Glutamatergic neuron (in vitro differentiated cells): ENCODE measurements around the gene VSTM1. TPM values are rescaled to one million over a fixed set of nuclear protein-coding genes. Genes with fewer than 3 reads are reported as not detected.

Experiments used
- DNase-seq: peaks from one replicate; pipeline ENCODE4 v3.0.0; 2022
- H3K27ac Mint-ChIP-seq: one replicate; pipeline ENCODE4 v1.8.0; 2020; ENCODE audit warnings: mild to moderate bottlenecking, mixed read lengths, inconsistent platforms; ENCODE audit not compliant: unreplicated experiment
- H3K27me3 Mint-ChIP-seq: one replicate; pipeline ENCODE4 v1.8.0; 2020; ENCODE audit warnings: mild to moderate bottlenecking, moderate library complexity, mixed read lengths, inconsistent platforms; ENCODE audit not compliant: unreplicated experiment
- H3K36me3 Mint-ChIP-seq: one replicate; pipeline ENCODE4 v1.8.0; 2020; ENCODE audit warnings: mild to moderate bottlenecking, mixed read lengths, inconsistent platforms; ENCODE audit not compliant: unreplicated experiment
- H3K4me1 Mint-ChIP-seq: one replicate; pipeline ENCODE4 v1.8.0; 2020; ENCODE audit warnings: mild to moderate bottlenecking, low read depth, mixed read lengths, inconsistent platforms; ENCODE audit not compliant: unreplicated experiment
- H3K4me3 Mint-ChIP-seq: one replicate; pipeline ENCODE4 v1.8.0; 2020; ENCODE audit warnings: mild to moderate bottlenecking, mixed read lengths, inconsistent platforms; ENCODE audit not compliant: unreplicated experiment
- H3K9me3 Mint-ChIP-seq: one replicate; pipeline ENCODE4 v1.8.0; 2020; ENCODE audit warnings: mild to moderate bottlenecking, moderate library complexity, mixed read lengths, inconsistent platforms; ENCODE audit not compliant: unreplicated experiment
- CTCF ChIP-seq: fragments of 200-600 bp; sonication (generic); IDR thresholded peaks from one replicate; pipeline ENCODE4 v1.5.0; 2021; ENCODE audit not compliant: partially characterized antibody, unreplicated experiment
- total RNA-seq: library from RNA; stranded (reverse); fragmentation: NEBNext Ultra II Directional; extraction: Animal tissue kit (Norgen Biotek cat#: 25700); gene quantifications from one replicate; pipeline ENCODE4 v1.2.1, GENCODE V29; 2021; ENCODE audit not compliant: unreplicated experiment

The VSTM1 gene
- total RNA-seq, 1 donor from 2014 or later, result not detected

- Mint-ChIP-seq H3K27ac (no peak overlapping the region), H3K4me1 (peaks cover 9% of the 10 kb centered on the region), H3K4me3 (no peak overlapping the region), H3K36me3 (no peaks in the 10 kb centered on the region), H3K9me3 (peaks cover 8% of the 10 kb centered on the region), H3K27me3 (peaks cover 5% of the 10 kb centered on the region)
- no peak for DNase-seq
- TF ChIP-seq CTCF, result no peak
These were observed 52.0 kb downstream of the VSTM1 start for GRCh38 chr19:54011507-54012211.

- no peaks in the 10 kb centered on the region for H3K36me3 Mint-ChIP-seq
- no peak overlapping the region for H3K4me3 Mint-ChIP-seq
- peaks cover 4% of the 10 kb centered on the region for H3K9me3 Mint-ChIP-seq
- DNase-seq, result no peak
- no peak for TF ChIP-seq CTCF
- peaks cover 5% of the 10 kb centered on the region for H3K27me3 Mint-ChIP-seq
- peaks cover 9% of the 10 kb centered on the region for H3K4me1 Mint-ChIP-seq
- no peak overlapping the region for H3K27ac Mint-ChIP-seq
These were observed 53.2 kb downstream of the VSTM1 start for GRCh38 chr19:54010474-54010873.

- no peak overlapping the region for H3K4me3 Mint-ChIP-seq
- H3K27me3 Mint-ChIP-seq, result peaks cover 2% of the 10 kb centered on the region
- no peak for DNase-seq
- no peak overlapping the region for H3K27ac Mint-ChIP-seq
- no peaks in the 10 kb centered on the region for H3K36me3 Mint-ChIP-seq
- TF ChIP-seq CTCF, result no peak
- peaks cover 4% of the 10 kb centered on the region for H3K9me3 Mint-ChIP-seq
- H3K4me1 Mint-ChIP-seq, result peaks cover 6% of the 10 kb centered on the region
These were observed 54.3 kb downstream of the VSTM1 start for GRCh38 chr19:54009440-54009839.

GRCh38 chr19:54002495-54003315 is 61.0 kb downstream of the VSTM1 start:
- Mint-ChIP-seq H3K9me3 (no peaks in the 10 kb centered on the region), H3K27ac (no peak overlapping the region), H3K4me1 (no peaks in the 10 kb centered on the region), H3K36me3 (no peaks in the 10 kb centered on the region), H3K4me3 (no peak overlapping the region), H3K27me3 (peaks cover 2% of the 10 kb centered on the region)
- TF ChIP-seq CTCF, result no peak
- no peak for DNase-seq

GRCh38 chr19:54001496-54001895 is 62.2 kb downstream of the VSTM1 start:
- H3K9me3 Mint-ChIP-seq, result no peaks in the 10 kb centered on the region
- no peak overlapping the region for H3K27ac Mint-ChIP-seq
- H3K27me3 Mint-ChIP-seq, result peaks cover 2% of the 10 kb centered on the region
- TF ChIP-seq CTCF, result no peak
- H3K4me1 Mint-ChIP-seq, result no peaks in the 10 kb centered on the region
- no peaks in the 10 kb centered on the region for H3K36me3 Mint-ChIP-seq
- no peak for DNase-seq
- H3K4me3 Mint-ChIP-seq, result no peak overlapping the region
